HG02642 (cell line): ENCODE measurements around the gene PPIL6.

Experiments used
- ATAC-seq: cut with Tn5 transposase; IDR thresholded peaks from one replicate; pipeline ENCODE4 v1.9.1; 2021; ENCODE audit warnings: mild to moderate bottlenecking; ENCODE audit not compliant: unreplicated experiment, poor library complexity

PPIL6 gene

GRCh38 chr6:109440331-109441068 is at the start of gene PPIL6, which contains the start of gene SMPD2:
Gene PPIL6 (minus strand): TSS chr6:109440628. CDS start chr6:109440590, 38 bp downstream.
Gene SMPD2 (plus strand): TSS chr6:109440724. CDS start chr6:109441122, 398 bp downstream.
- ATAC-seq: peak; percentile 93

GRCh38 chr6:109488001-109488400 is 47.6 kb upstream of the PPIL6 start:
- no peak for ATAC-seq

- no peak for ATAC-seq
These were observed 45.6 kb upstream of the PPIL6 start for GRCh38 chr6:109486068-109486467.

- ATAC-seq: no peak
These were observed 45.0 kb upstream of the PPIL6 start for GRCh38 chr6:109485266-109485935.

- ATAC-seq: no peak
These were observed 43.7 kb upstream of the PPIL6 start for GRCh38 chr6:109484122-109484521.

- ATAC-seq: peak; percentile 1
These were observed 43.3 kb upstream of the PPIL6 start for GRCh38 chr6:109483735-109484057.

GRCh38 chr6:109482905-109483734 is 42.7 kb upstream of the PPIL6 start, which contains the start of gene ZBTB24:
Gene ZBTB24 (minus strand): TSS chr6:109483219. CDS start chr6:109482026, 1,193 bp downstream.
- peak; percentile 94 for ATAC-seq

GRCh38 chr6:109480993-109481480 is 40.6 kb upstream of the PPIL6 start:
- ATAC-seq: no peak

- ATAC-seq: no peak
These were observed 38.6 kb upstream of the PPIL6 start for GRCh38 chr6:109478841-109479624.

- no peak for ATAC-seq
These were observed 37.9 kb upstream of the PPIL6 start for GRCh38 chr6:109478222-109478805.

- ATAC-seq: peak; percentile 56
These were observed 37.3 kb upstream of the PPIL6 start for GRCh38 chr6:109477725-109478124.

GRCh38 chr6:109477184-109477583 is 36.8 kb upstream of the PPIL6 start:
- ATAC-seq: no peak

GRCh38 chr6:109475625-109476024 is 35.2 kb upstream of the PPIL6 start:
- ATAC-seq: no peak

GRCh38 chr6:109474995-109475394 is 34.6 kb upstream of the PPIL6 start:
- ATAC-seq: no peak

- no peak for ATAC-seq
These were observed 32.7 kb upstream of the PPIL6 start for GRCh38 chr6:109473120-109473519.

GRCh38 chr6:109472132-109472995 is 31.9 kb upstream of the PPIL6 start:
- peak; percentile 78 for ATAC-seq

GRCh38 chr6:109471105-109471810 is 30.8 kb upstream of the PPIL6 start:
- ATAC-seq: no peak

- ATAC-seq: no peak
These were observed 29.3 kb upstream of the PPIL6 start for GRCh38 chr6:109469591-109470189.
